Measurements from ENCODE around the gene PYROXD2.

The PYROXD2 gene

GRCh38 chr10:98411768-98412167 lies 3.2 kb downstream of the PYROXD2 start:
- peaks cover 2% of the 10 kb centered on the region for H3K36me3 Mint-ChIP-seq
- no peaks in the 10 kb centered on the region for H3K27me3 Mint-ChIP-seq
- CTCF ChIA-PET, result interaction anchor here (4.6 kb wide), 1 partner anchor 14 kb away, joined by 15 read pairs; no protein-coding TSS in a partner anchor
- no peak overlapping the region for H3K27ac Mint-ChIP-seq
- H3K9me3 Mint-ChIP-seq, result no peaks in the 10 kb centered on the region
- no peak for DNase-seq
- H3K4me1 Mint-ChIP-seq, result peaks cover 19% of the 10 kb centered on the region
- no peak overlapping the region for H3K4me3 Mint-ChIP-seq

- H3K27me3 Mint-ChIP-seq, result no peaks in the 10 kb centered on the region
- H3K36me3 Mint-ChIP-seq, result peaks cover 2% of the 10 kb centered on the region
- CTCF ChIA-PET, result interaction anchor here (4.6 kb wide), 1 partner anchor 14 kb away, joined by 15 read pairs; no protein-coding TSS in a partner anchor
- H3K4me1 Mint-ChIP-seq, result peaks cover 19% of the 10 kb centered on the region
- H3K27ac Mint-ChIP-seq, result no peak overlapping the region
- H3K9me3 Mint-ChIP-seq, result no peaks in the 10 kb centered on the region
- DNase-seq, result no peak
- H3K4me3 Mint-ChIP-seq, result no peak overlapping the region
Measured at GRCh38 chr10:98411166-98411565, 3.8 kb downstream of the PYROXD2 start.

- no peak for DNase-seq
- Mint-ChIP-seq H3K4me3 (no peak overlapping the region), H3K27me3 (no peaks in the 10 kb centered on the region), H3K27ac (no peak overlapping the region), H3K4me1 (peaks cover 18% of the 10 kb centered on the region), H3K36me3 (peaks cover 2% of the 10 kb centered on the region), H3K9me3 (no peaks in the 10 kb centered on the region)
- CTCF ChIA-PET, result interaction anchor here (4.6 kb wide), 1 partner anchor 15 kb away, joined by 15 read pairs; no protein-coding TSS in a partner anchor
Measured at GRCh38 chr10:98410759-98411158, 4.2 kb downstream of the PYROXD2 start.

- Mint-ChIP-seq H3K4me1 (peaks cover 13% of the 10 kb centered on the region), H3K36me3 (peaks cover 2% of the 10 kb centered on the region), H3K4me3 (no peak overlapping the region), H3K27me3 (no peaks in the 10 kb centered on the region), H3K27ac (no peak overlapping the region), H3K9me3 (no peaks in the 10 kb centered on the region)
- CTCF ChIA-PET, result interaction anchor here (4.6 kb wide), 1 partner anchor 15 kb away, joined by 15 read pairs; no protein-coding TSS in a partner anchor
- DNase-seq, result no peak
Measured at GRCh38 chr10:98410135-98410743, 4.7 kb downstream of the PYROXD2 start.

GRCh38 chr10:98408799-98409198 lies 6.2 kb downstream of the PYROXD2 start:
- Mint-ChIP-seq H3K4me3 (no peak overlapping the region), H3K9me3 (no peaks in the 10 kb centered on the region), H3K27me3 (no peaks in the 10 kb centered on the region), H3K4me1 (no peaks in the 10 kb centered on the region), H3K36me3 (no peaks in the 10 kb centered on the region), H3K27ac (no peak overlapping the region)
- DNase-seq, result no peak
- CTCF ChIA-PET, result interaction anchor here (4.6 kb wide), 1 partner anchor 17 kb away, joined by 15 read pairs; no protein-coding TSS in a partner anchor

- Mint-ChIP-seq H3K4me1 (no peaks in the 10 kb centered on the region), H3K4me3 (no peak overlapping the region), H3K27me3 (no peaks in the 10 kb centered on the region), H3K27ac (no peak overlapping the region), H3K9me3 (no peaks in the 10 kb centered on the region), H3K36me3 (no peaks in the 10 kb centered on the region)
- no peak for DNase-seq
- CTCF ChIA-PET, result interaction anchor here (4.6 kb wide), 1 partner anchor 18 kb away, joined by 15 read pairs; no protein-coding TSS in a partner anchor
Measured at GRCh38 chr10:98407744-98408241, 7.2 kb downstream of the PYROXD2 start.

- H3K27ac Mint-ChIP-seq, result no peak overlapping the region
- no peaks in the 10 kb centered on the region for H3K36me3 Mint-ChIP-seq
- H3K27me3 Mint-ChIP-seq, result no peaks in the 10 kb centered on the region
- no peaks in the 10 kb centered on the region for H3K4me1 Mint-ChIP-seq
- no peak overlapping the region for H3K4me3 Mint-ChIP-seq
- CTCF ChIA-PET, result no interaction called here
- no peak for DNase-seq
- no peaks in the 10 kb centered on the region for H3K9me3 Mint-ChIP-seq
Measured at GRCh38 chr10:98407017-98407743, 7.8 kb downstream of the PYROXD2 start.

GRCh38 chr10:98405422-98405821 lies 9.6 kb downstream of the PYROXD2 start:
- no peaks in the 10 kb centered on the region for H3K27me3 Mint-ChIP-seq
- H3K4me3 Mint-ChIP-seq, result no peak overlapping the region
- H3K4me1 Mint-ChIP-seq, result no peaks in the 10 kb centered on the region
- H3K9me3 Mint-ChIP-seq, result no peaks in the 10 kb centered on the region
- H3K27ac Mint-ChIP-seq, result no peak overlapping the region
- CTCF ChIA-PET, result no interaction called here
- H3K36me3 Mint-ChIP-seq, result no peaks in the 10 kb centered on the region
- no peak for DNase-seq

GRCh38 chr10:98404571-98405359 lies 10.2 kb downstream of the PYROXD2 start:
- H3K4me1 Mint-ChIP-seq, result no peaks in the 10 kb centered on the region
- no peak overlapping the region for H3K4me3 Mint-ChIP-seq
- no peaks in the 10 kb centered on the region for H3K27me3 Mint-ChIP-seq
- no peaks in the 10 kb centered on the region for H3K9me3 Mint-ChIP-seq
- CTCF ChIA-PET, result interaction anchor here (1.1 to 1.6 kb wide), 2 partner anchors 21 to 915 kb away, joined by 3 to 4 read pairs; no protein-coding TSS in a partner anchor
- no peak overlapping the region for H3K27ac Mint-ChIP-seq
- H3K36me3 Mint-ChIP-seq, result no peaks in the 10 kb centered on the region
- DNase-seq, result no peak

- Mint-ChIP-seq H3K36me3 (no peaks in the 10 kb centered on the region), H3K27ac (no peak overlapping the region), H3K4me3 (no peak overlapping the region), H3K27me3 (no peaks in the 10 kb centered on the region), H3K4me1 (no peaks in the 10 kb centered on the region), H3K9me3 (no peaks in the 10 kb centered on the region)
- CTCF ChIA-PET, result interaction anchor here (1.1 to 1.6 kb wide), 2 partner anchors 22 to 916 kb away, joined by 3 to 4 read pairs; no protein-coding TSS in a partner anchor
- no peak for DNase-seq
Measured at GRCh38 chr10:98403812-98404504, 11.0 kb downstream of the PYROXD2 start.

- no peak for DNase-seq
- H3K27me3 Mint-ChIP-seq, result no peaks in the 10 kb centered on the region
- no peak overlapping the region for H3K27ac Mint-ChIP-seq
- H3K4me3 Mint-ChIP-seq, result no peak overlapping the region
- H3K4me1 Mint-ChIP-seq, result no peaks in the 10 kb centered on the region
- no peaks in the 10 kb centered on the region for H3K36me3 Mint-ChIP-seq
- CTCF ChIA-PET, result interaction anchor here (1.1 to 1.6 kb wide), 2 partner anchors 23 to 917 kb away, joined by 3 to 4 read pairs; no protein-coding TSS in a partner anchor
- H3K9me3 Mint-ChIP-seq, result no peaks in the 10 kb centered on the region
Measured at GRCh38 chr10:98402931-98403718, 11.9 kb downstream of the PYROXD2 start.

- CTCF ChIA-PET, result no interaction called here
- Mint-ChIP-seq H3K36me3 (no peaks in the 10 kb centered on the region), H3K4me3 (no peak overlapping the region), H3K9me3 (no peaks in the 10 kb centered on the region), H3K27me3 (no peaks in the 10 kb centered on the region), H3K4me1 (no peaks in the 10 kb centered on the region), H3K27ac (no peak overlapping the region)
- DNase-seq, result no peak
Measured at GRCh38 chr10:98402478-98402877, 12.5 kb downstream of the PYROXD2 start.

GRCh38 chr10:98400482-98400881 lies 14.5 kb downstream of the PYROXD2 start:
- no peaks in the 10 kb centered on the region for H3K36me3 Mint-ChIP-seq
- no peaks in the 10 kb centered on the region for H3K4me1 Mint-ChIP-seq
- no peak overlapping the region for H3K4me3 Mint-ChIP-seq
- DNase-seq, result no peak
- no peaks in the 10 kb centered on the region for H3K27me3 Mint-ChIP-seq
- H3K9me3 Mint-ChIP-seq, result no peaks in the 10 kb centered on the region
- H3K27ac Mint-ChIP-seq, result no peak overlapping the region
- CTCF ChIA-PET, result no interaction called here

Data from activated naive CD4-positive, alpha-beta T cell treated with anti-CD3 and anti-CD28 coated beads, Interleukin-2, amount 10 ng/mL, durations not matched to agents 7 days and 5 days (primary cell).